ENCODE results near the gene CDK5. TPM values are rescaled to one million over a fixed set of nuclear protein-coding genes. Genes with fewer than 3 reads are reported as not detected.

Gene CDK5
- total and polyA plus RNA-seq, 9 of the 15 experiments (the other 6 are each of a cell fraction or from before 2014, with no cell fraction given) = 3.2 to 38.0 (median 27.5) TPM

GRCh38 chr7:151057989-151058780, 488 bp upstream of the CDK5 start (continued):
- TF ChIP-seq CLOCK (CRISPR knock-in tag; IDR thresholded peaks at IDR 0.05; ENCODE audit: borderline replicate concordance) (no peak), NCOA6 (IDR thresholded peaks at IDR 0.05) (no peak), ZNF445 (CRISPR knock-in tag; IDR thresholded peaks at IDR 0.05; ENCODE audit: low read depth) (no peak), MXI1 (IDR thresholded peaks at IDR 0.05; ENCODE audit: low read depth, low read length) (0 out of 2 replicates have a peak, but pooled peaks have one; percentile 21), FOXM1 (IDR thresholded peaks at IDR 0.05; ENCODE audit: low read depth) (no peak), FOXM1 (CRISPR knock-in tag; IDR thresholded peaks at IDR 0.05; ENCODE audit: low read depth) (0 out of 2 replicates have a peak, but pooled peaks have one; percentile 70), PBX2 (CRISPR knock-in tag; IDR thresholded peaks at IDR 0.05; ENCODE audit: low read depth) (no peak), PBX2 (tag; conservative IDR thresholded peaks at IDR 0.05; ENCODE audit: low read depth) (no peak), ZBTB5 (IDR thresholded peaks at IDR 0.05) (no peak), ZNF764 (CRISPR knock-in tag; IDR thresholded peaks at IDR 0.05; ENCODE audit: low read depth) (no peak), SNRNP70 (optimal IDR thresholded peaks at IDR 0.05; ENCODE audit: low read depth, low read length) (no peak), ADNP (tag; IDR thresholded peaks at IDR 0.05) (no peak), YBX1 (IDR thresholded peaks at IDR 0.05) (no peak), ZNF740 (CRISPR knock-in tag; IDR thresholded peaks at IDR 0.05) (no peak), ZNF740 (tag; IDR thresholded peaks at IDR 0.05) (no peak), ZNF280A (IDR thresholded peaks at IDR 0.05; ENCODE audit: low read depth, partially characterized antibody) (no peak), ZNF785 (CRISPR knock-in tag; IDR thresholded peaks at IDR 0.05) (no peak), SPI1 (IDR thresholded peaks at IDR 0.05; ENCODE audit: borderline replicate concordance, low read depth, low read length) (peak; percentile 21; the same call in 1 of the 2 replicates)

All from K562 (cell line).